HG03064 (cell line): ENCODE data around the gene CDYL.
"Not testable (repeated sequence)": the region's sequence is repeated elsewhere in the genome, so short reads cannot be mapped to it uniquely, and the experiment has no call there.

Experiments
- ATAC-seq: cut with Tn5 transposase; IDR thresholded peaks from one replicate; pipeline ENCODE4 v1.9.1; 2021; ENCODE audit warnings: low read depth; ENCODE audit not compliant: unreplicated experiment

The CDYL gene

DNA sequence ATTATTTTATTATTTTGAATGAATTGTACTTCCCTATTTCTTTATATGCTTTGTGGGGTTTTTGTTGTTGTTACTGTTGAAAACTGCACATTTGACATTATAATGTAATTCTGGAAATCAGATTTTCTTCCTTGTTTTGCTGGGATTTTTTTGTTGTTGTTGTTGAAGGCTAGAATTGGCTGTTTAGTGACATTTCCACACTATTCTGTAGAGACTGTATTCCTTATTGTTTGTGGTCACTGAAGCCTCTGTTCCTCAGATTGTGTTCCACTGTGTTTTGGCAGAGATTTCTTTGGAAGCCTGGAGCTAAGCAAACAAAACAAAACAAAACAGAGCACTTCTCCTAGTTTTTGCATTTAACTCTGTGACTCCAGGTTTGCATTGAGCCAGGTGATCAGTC is 52.9 kb downstream of the CDYL start:
- ATAC-seq, result no peak

DNA sequence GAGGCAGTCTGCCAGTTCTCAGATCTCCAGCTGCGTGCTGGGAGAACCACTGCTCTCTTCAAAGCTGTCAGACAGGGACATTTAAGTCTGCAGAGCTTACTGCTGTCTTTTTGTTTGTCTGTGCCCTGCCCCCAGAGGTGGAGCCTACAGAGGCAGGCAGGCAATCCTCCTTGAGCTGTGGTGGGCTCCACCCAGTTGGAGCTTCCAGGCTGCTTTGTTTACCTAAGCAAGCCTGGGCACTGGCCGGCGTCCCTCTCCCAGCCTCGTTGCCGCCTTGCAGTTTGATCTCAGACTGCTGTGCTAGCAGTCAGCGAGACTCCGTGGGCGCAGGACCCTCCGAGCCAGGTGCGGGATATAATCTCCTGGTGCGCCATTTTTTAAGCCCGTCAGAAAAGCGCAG is 59.3 kb downstream of the CDYL start:
- ATAC-seq, result not testable (repeated sequence)

DNA sequence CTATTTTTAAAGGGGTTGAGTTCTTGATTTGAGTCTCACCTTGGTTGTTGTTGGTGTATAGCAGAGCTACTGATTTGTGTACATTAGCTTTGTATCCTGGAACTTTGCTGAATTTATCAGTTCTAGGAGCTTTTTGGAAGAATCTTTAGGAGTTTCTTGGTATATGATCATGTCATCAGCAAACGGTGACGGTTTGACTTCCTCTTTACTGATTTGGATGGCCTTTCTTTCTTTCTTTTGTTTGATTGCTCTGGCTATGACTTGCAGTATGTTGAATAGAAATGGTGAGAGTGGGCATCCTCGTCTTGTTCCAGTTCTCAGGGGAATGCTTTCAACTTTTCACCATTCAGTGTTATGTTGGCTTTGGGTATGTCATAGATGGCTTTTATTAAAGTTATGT is 64.0 kb downstream of the CDYL start:
- ATAC-seq, result no peak

DNA sequence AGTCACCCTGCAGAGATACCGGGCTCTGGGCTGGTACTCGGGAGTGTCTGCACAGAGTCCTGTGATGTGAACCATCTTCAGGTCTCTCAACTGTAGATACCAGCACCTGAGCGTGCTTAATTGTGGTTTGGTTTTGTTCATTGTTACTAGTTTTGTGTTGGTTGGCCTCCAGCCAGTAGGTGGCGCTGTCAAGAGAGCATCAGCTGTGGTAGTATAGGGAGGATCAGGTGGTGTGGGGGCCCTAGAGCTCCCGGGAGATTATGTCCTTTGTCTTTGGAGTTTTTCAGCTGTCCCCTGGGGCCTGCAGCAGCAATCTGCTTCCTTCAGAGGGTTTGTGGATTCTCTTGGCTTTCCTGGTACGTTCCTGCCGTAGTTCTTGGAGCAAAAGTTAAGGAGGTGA is 67.9 kb downstream of the CDYL start:
- ATAC-seq, result no peak

DNA sequence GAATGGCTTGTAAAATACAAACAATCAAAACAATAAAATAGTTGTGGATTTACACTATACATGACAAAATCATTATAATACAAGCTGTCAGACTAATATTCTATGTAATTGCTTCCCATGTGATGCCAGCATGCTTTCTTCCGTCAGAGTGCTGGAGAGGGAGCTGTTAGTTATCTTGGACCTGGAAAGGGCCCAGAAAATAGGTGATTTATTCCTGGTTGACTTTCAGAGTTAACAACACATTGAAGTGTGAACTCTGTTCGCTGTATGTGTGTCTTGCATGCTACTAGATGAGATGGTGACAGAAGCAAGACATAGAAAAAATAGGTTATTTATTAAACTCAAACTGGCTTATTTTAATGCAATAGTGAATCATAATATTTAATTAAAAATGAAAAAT is 70.2 kb downstream of the CDYL start:
- ATAC-seq, result no peak

DNA sequence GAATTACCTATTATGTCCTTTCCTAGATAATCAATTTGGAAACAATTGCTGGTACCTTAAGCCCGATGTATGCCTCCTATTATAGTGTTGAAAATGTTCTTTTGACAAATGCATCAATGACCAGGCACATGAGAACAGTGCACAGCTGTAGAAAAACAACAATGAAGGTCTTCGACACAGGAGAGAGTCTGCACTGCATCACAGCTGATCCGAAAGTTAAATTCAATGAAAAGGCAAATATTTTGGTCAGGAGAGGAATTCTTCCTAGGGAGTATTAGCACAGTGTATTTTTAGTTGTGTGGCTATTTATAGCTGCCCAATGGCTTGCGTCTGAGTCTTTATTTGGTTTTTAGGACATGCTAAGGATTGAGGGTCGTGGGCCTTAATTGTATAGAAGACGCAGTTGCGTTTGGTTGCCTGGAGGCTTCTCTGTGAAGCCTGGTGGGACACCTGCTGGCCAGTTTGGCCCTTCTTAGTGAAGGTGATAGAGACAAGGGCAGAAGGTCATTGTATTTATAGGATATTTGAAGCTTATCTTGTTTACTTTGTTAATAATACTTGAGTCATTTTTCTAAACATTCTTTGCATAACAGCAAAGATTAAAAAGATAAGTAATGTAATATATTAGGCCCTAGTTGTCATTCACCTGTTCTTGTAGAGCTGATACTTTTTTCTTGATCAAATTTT is 72.3 kb downstream of the CDYL start:
- no peak for ATAC-seq

DNA sequence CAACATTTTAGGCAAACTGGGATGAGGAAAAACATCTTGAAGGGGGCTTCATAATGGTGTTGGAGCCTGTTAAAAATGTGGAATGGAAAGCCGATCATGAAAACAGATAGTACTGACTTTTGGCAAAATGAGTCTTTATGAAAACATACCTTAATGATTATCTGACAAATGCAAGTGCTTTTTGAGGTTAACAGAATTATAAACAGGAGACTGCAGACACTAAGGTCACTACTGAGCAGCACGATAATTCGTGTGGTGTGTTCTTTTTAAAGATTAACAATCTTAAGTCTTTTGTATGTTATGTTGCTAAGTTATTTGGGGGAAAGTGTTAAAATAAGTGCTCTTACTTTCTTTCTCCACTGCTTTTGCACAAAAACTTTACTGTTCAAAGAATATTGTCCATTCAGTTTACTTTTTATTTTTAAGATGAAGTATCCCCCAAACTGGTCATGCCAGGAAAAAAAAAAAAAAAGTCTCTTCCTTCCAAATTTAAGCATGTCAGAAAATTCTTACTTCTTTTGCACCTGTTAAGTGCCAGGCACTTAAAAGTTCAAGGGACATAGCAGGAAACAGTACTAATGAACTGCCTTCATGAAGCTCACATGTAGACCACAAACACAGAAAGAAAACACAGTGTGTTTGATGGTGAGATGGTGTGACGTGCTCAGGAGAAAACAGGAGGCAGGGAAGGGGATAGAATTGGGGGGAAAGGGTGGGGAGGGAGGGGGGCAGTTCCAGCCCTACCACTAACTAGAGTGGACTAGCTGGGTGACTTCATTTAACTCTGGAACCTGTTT is 73.2 kb downstream of the CDYL start:
- ATAC-seq, result no peak

DNA sequence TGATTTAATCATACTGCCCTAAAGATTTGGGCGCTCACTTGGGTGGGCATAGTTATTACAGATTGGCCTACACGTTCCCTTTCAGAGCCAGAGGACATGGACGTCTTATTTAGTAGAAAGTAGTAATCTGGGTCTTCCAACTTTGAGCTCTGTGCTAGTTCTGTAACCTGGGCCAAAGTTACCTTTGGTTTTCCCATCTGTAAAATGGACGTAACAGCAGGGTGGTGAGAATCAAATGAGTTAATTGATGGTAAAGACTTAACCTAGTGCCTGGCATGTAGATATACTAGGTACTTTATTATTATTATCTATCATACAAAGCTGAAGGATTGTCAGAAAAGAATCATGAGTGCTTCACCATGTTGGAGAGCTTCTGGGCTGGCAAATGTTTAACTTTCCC is 74.8 kb downstream of the CDYL start:
- no peak for ATAC-seq

DNA sequence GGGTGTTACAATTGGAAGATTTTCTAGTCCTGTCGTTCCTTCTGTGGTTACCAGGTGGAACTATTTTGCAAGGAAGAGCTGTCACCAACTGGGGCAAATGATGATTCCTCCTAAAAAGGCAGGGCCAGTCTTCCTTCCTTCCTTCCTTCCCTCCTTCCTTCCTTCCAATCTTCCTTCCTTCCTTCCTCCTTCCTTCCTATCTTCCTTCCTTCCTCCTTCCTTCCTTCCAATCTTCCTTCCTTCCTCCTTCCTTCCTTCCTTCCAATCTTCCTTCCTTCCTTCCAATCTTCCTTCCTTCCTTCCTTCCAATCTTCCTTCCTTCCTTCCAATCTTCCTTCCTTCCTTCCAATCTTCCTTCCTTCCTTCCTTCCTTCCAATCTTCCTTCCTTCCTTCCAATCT is 76.0 kb downstream of the CDYL start:
- ATAC-seq, result not testable (repeated sequence)

DNA sequence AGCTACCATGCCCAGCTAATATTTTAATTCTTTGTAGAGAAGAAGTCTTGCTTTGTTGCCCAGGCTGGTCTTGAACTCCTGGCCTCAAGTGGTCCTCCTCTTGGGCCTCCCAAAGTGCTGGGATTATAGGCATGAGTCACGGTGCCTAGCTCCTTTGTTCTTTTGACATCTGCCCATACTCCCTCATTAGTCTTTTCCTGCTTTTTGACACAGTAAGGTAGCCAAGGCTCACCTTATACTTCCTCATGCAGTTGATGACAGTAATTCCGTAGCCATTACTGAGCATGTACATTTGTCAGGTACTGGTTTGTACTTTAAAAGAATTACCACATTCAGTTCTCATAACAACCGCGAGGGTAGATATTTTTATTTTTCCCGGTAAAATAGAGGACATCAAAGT is 76.7 kb downstream of the CDYL start:
- no peak for ATAC-seq

DNA sequence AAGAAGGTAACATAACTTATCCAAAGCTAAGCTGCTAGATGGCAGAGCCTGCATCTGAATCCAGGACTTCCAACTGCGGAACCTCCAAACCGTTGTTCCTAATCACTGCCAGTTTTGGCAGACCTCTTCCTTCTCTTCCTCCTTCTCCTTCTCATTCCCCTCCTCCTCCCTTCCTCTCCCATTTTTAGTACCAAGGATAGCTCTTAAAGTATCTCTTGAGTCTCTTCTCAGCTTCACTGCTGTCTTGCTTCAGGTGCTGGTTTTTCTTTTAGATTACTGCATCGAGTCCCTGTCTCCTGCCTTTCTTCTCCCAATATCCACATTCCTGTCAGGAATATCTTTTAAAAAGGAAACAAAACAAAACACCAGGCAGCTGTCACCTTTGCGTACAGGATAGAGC is 77.1 kb downstream of the CDYL start:
- ATAC-seq, result no peak

DNA sequence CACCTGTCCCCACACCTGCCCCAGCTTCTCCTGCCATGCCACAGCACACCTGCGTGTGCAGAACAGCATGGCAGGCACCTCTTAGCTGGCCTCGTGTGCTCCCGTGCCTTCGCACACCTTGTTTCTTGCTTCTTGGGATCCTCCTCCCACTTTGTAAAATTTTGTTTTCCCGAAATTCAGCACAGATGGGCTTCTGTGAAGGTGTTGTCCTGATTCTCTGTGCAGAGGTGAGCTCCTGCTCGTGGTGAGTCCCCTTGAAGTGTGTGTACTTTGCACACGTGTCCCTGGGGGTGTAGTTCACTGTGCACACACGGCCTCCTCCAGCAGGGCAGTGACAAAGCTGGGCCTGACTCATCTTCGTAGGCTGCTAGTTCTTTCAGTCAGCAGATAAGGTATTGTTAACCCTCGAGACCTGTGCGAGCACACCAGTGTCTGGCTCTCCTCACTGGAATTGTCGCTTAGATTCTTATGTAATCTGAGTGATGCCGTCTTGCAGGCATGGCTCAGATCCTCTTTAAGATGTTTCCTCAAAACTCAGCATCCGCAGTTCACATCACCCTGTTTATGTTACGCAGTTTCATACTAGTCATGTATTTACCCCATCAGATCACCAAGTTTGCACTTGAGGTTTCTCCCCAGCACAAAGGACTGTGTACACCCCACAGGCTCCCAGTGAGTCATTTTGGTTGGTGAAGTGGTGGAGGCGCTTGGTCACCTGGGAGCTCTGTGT is 77.7 kb downstream of the CDYL start:
- ATAC-seq, result no peak

DNA sequence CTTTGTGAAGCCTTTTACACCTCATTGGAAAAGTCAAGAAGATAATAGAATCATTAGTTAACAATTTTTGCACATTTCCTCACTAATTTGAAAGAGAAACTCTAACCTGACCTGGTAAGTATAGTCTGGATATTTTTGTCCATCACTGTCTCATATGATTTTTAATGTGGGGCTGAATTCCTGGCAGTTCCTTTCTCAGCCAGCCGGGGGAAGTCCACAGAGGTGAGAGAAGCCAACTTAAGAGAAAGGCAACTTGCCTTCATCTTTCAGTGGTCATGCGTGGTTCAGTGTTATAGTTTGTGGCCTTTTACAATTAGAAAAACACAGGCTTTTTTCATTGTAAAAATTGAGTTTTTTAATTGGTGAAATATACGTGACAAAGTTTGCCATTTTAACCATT is 80.6 kb downstream of the CDYL start:
- ATAC-seq, result no peak

DNA sequence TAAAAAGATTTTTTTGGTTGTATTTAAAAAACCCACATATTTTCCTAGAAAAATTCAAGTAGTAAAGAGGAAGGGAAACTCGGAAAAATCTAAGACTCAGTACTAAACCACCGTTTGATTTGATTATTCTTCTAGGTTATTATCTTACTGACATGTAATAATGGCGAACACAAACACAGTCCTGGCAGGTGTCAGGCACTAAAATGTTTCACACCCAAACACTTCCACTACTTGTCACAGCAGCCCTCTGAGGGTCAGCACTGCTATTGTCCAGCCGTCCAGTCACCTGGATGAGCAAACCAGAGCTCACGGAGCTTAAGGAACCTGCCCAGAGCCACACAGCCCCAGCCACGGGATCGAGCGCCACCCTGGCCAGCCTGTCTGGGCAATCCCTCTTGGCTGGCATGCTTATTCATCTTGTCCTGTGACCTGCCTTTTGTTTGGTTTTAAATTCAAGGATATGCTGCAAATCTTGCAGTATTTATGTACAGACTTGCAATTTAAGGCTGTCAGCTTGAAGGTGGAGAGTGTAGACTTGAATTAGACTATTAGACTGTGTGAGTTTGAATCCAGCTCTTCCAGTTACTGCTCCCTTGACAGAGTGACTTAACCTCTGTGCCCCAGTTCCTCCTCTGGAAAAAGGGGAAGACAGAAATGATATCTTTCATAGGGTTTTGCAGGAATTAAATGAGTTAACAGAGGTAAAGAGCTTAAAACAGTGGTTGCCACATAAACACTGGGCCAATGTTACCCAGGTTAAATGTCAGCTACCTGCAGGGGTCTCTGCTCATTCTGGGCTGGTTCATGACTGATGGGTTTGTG is 82.2 kb downstream of the CDYL start:
- ATAC-seq, result no peak

DNA sequence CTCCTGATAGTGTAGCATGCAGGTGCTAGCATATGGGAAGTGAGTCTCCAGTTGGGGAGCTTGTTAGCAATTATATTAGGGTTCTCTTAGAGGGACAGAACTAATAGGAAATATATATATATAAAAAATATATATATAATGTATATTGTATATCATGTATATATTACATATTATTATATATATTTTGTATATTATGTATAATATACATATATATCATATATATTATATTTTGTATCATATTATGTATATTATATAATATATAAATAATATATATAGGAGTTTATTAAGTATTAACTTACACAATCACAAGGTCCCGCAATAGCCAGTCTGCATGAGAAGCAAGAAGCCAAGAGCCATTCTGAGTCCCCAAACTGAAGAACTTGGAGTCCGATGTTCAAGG is 84.2 kb downstream of the CDYL start:
- ATAC-seq, result no peak

DNA sequence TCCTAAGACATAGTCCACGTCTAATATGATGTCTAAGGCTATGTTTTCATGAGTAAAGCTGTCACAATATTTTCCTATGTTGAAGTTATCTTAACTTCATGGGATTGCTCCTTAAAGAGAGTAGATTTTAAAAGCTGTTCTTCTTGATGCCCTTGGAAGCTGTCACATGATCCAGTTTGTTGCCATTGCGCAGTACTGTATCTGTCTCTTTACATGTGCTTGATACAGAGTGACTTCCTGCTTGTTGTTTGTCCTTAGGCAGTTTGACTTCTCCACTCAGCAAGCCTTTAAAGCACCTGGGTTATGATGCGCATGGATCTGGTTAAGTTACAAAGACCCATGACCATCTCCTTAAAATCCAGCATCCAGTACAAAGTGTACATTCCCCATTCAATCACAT is 85.4 kb downstream of the CDYL start:
- ATAC-seq, result no peak

DNA sequence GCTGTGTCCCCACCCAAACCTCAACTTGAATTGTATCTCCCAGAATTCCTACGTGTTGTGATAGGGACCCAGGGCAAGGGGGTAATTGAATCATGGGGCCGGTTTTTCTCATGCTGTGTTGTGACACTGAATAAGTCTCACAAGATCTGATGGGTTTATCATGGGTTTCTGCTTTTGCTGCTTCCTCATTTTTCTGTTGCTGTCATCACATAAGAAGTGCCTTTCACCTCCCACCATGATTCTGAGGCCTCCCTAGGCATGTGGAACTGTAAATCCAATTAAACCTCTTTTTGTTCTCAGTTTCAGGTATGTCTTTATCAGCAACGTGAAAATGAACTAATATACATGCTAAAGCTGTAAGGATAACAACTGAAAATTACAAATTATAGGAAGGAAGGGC is 88.3 kb downstream of the CDYL start:
- no peak for ATAC-seq

DNA sequence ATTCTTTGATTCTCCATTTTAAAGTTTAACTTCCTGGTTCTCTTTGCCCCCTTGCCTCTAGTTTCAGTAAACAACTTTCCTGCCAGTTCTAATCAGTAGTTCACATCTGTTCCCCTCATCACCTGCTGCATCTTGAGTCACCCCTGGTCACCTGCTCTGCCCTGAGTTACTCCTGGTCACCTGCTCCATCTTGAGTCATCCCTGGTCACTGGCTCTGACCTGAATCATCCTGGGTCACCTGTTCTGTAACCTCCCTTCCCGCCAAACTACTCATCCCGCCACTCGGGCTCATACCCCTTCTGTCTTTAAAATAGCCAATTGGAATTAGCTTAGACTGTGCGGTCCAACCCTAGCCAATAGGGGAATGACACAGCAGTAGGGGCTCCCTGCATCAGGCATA is 88.8 kb downstream of the CDYL start:
- ATAC-seq, result not testable (repeated sequence)

DNA sequence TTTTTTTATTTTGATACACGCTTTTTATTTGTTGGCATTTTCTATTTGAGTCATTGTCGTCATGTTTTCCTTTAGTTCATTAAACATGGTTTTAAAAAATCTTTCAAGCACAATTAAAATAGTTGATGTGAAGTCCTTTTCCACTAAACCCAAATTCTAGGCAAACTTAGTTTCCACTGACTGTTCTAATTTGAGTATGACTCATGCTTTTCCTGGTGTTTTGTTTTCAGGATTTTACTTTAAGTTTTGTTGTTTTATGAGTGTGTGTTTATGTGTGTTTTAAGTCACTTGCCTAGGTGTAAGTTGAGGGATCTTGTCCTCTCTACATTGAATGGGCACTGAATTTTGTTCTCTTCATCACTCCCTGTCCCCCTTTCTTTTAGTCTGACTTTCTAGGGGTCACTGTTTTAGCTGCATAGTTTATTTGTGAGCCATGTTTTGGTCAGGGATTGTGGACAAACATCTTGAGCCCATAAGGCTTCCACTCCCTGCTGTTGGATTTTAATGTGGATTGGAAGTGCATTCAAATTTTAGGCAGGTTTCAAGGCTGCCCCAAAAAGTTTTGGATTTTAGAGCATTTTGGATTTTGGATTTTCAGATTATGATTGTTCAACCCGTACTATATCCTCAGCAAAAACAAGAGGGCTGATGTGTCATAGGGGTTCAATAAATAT is 94.8 kb downstream of the CDYL start:
- ATAC-seq, result no peak

DNA sequence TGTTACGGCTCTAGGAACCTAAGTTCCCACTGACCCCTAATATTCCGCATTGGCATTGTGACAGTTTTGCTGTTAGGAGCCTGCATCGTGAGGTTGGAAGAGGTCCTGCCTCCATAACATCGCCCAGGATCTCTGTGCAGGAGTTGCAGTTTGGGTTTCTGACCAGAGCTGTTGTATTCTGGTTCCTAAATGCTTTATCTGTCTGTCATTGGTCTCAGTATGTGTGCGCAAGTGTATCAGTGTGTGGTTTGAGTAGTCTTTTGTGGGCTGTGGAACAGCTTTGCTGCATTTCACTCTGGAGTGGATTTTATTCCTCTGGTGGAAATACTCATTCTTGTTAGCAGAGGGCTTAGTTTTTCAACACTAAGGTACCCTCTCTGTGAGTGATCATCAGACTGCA is 95.6 kb downstream of the CDYL start:
- ATAC-seq, result no peak
